Esophagus squamous epithelium (tissue), 4 donors: Measurements from ENCODE around the gene PWP1.

Experiments
- POLR2A ChIP-seq, 4 donors: fragments of 450-650 bp; IDR thresholded peaks; one replicate each; pipeline ENCODE4 v1.6.1; 2017; ENCODE audit warnings: antibody characterized with exemption in 4 of 4, mild to moderate bottlenecking in 4 of 4, moderate library complexity in 3 of 4
- TF ChIP-seq, protein P1 (sequence below), 6 experiments: fragments of 450-650 bp in 4 of 6; fragments of 200-600 bp in 2 of 6; sonication (generic) in 2 of 6; IDR thresholded peaks; one replicate each; pipeline ENCODE4 v1.5.1; 2016 to 2019; ENCODE audit warnings: antibody characterized with exemption in 6 of 6, mild to moderate bottlenecking in 4 of 6, moderate library complexity in 4 of 6

DNA sequence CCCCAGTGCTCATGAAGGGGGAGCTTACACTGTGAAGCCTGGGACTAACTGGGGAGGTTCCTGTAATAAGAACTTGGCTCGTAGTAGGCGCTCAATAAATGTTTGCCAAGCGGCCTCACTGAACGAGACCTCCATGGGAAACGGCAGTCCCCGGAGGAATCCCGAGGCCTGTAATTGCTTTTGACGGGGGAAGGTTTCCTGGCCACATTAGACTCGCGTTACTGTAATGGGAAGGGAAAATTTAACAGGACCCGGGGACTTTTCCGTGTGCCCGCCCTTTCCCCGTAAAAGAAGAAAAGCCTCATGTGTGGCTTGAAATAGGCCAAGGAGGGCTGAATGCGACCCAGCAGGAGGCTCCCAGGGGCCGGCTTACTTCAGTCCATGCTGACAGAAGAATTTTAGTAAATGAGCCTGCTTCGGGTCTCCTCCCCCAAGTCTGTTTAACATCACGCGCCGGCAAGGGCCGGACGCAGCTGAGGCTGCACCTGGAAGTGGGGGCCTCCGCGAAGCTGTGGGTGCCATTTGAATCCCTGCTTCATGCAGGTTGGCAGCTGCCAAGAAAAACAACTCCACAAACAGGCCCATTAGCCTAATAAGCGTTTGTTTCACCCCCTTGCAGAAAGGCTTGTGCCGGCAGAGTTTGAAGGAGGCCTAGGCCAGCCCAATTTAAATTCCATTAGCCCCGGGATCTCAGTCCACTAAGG lies 39.8 kb upstream of the PWP1 start:
- TF ChIP-seq, protein P1, sequence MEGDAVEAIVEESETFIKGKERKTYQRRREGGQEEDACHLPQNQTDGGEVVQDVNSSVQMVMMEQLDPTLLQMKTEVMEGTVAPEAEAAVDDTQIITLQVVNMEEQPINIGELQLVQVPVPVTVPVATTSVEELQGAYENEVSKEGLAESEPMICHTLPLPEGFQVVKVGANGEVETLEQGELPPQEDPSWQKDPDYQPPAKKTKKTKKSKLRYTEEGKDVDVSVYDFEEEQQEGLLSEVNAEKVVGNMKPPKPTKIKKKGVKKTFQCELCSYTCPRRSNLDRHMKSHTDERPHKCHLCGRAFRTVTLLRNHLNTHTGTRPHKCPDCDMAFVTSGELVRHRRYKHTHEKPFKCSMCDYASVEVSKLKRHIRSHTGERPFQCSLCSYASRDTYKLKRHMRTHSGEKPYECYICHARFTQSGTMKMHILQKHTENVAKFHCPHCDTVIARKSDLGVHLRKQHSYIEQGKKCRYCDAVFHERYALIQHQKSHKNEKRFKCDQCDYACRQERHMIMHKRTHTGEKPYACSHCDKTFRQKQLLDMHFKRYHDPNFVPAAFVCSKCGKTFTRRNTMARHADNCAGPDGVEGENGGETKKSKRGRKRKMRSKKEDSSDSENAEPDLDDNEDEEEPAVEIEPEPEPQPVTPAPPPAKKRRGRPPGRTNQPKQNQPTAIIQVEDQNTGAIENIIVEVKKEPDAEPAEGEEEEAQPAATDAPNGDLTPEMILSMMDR (IDR thresholded peaks at IDR 0.05), result no peak
- no peak for TF ChIP-seq POLR2A (IDR thresholded peaks at IDR 0.05)
